K562 (cell line): ENCODE measurements around the gene CERS6. TPM values are rescaled to one million over a fixed set of nuclear protein-coding genes. Genes with fewer than 3 reads are reported as not detected.

Experiments
- DMBX1 ChIP-seq: fragments of 250-450 bp; sonication (Bioruptor Pico); IDR thresholded peaks from 2 replicates; pipeline ENCODE4 v1.8.0; 2022; ENCODE audit warnings: inconsistent platforms, mild to moderate bottlenecking, moderate library complexity, borderline replicate concordance
- ELF4 ChIP-seq: fragments of 450-650 bp; formaldehyde crosslinking; IDR thresholded peaks from 2 replicates; pipeline ENCODE4 v1.4.0; 2022; ENCODE audit warnings: missing genetic modification characterization
- ID3 ChIP-seq, 2 experiments: fragments of 250-450 bp in 1 of 2; fragments of 450-650 bp in 1 of 2; sonication (Bioruptor Pico) in 1 of 2; IDR thresholded peaks; 2 replicates each; pipeline versions ENCODE4 v1.6.1 to v1.8.0; 2016 to 2021; ENCODE audit warnings: mild to moderate bottlenecking in 2 of 2, moderate library complexity in 2 of 2, missing compliant biosample characterization in 1 of 2, missing genetic modification characterization in 1 of 2
- MXI1 ChIP-seq: IDR thresholded peaks from 2 replicates; pipeline ENCODE4 v1.6.1; 2011; ENCODE audit warnings: low read depth, mild to moderate bottlenecking, improper control_type of control experiment, low read length
- NFRKB ChIP-seq: fragments of 450-650 bp; IDR thresholded peaks from 2 replicates; pipeline ENCODE4 v1.6.1; 2016; ENCODE audit warnings: low read depth
- PHTF2 ChIP-seq: fragments of 250-450 bp; sonication (Bioruptor Pico); IDR thresholded peaks from 2 replicates; pipeline ENCODE4 v1.5.0; 2021; ENCODE audit warnings: mild to moderate bottlenecking
- PRMT5 ChIP-seq: sonication (generic); formaldehyde crosslinking; IDR thresholded peaks from 2 replicates; pipeline ENCODE4 v1.5.0; 2020; ENCODE audit warnings: missing genetic modification reagents
- RFX1 ChIP-seq: fragments of 450-650 bp; IDR thresholded peaks from 2 replicates; pipeline ENCODE4 v1.6.1; 2016; ENCODE audit warnings: mild to moderate bottlenecking, moderate library complexity
- SAP30 ChIP-seq: fragments of 200-600 bp; sonication (generic); IDR thresholded peaks from 2 replicates; pipeline ENCODE4 v1.6.1; 2012; ENCODE audit warnings: borderline replicate concordance, low read depth, mild to moderate bottlenecking, moderate library complexity, low read length, control low read depth, inconsistent platforms; ENCODE audit not compliant: insufficient read depth, poor library complexity, severe bottlenecking
- SMAD4 ChIP-seq: fragments of 250-450 bp; sonication (Bioruptor Pico); conservative IDR thresholded peaks from 2 replicates; pipeline ENCODE4 v1.8.0; 2021; ENCODE audit warnings: inconsistent platforms, mild to moderate bottlenecking, moderate library complexity
- TFE3 ChIP-seq: fragments of 450-650 bp; formaldehyde crosslinking; IDR thresholded peaks from 2 replicates; pipeline ENCODE4 v1.4.0; 2020; ENCODE audit warnings: mild to moderate bottlenecking, mixed read lengths
- TOE1 ChIP-seq, 2 experiments: fragments of 450-650 bp in 1 of 2; sonication (generic) in 1 of 2; formaldehyde crosslinking in 1 of 2; IDR thresholded peaks; 2 replicates each; pipeline versions ENCODE4 v1.7.1 to v1.8.0; 2016 to 2022; ENCODE audit warnings: borderline replicate concordance in 2 of 2, mild to moderate bottlenecking in 2 of 2, antibody characterized with exemption in 1 of 2, inconsistent platforms in 1 of 2, low read depth in 1 of 2, missing genetic modification reagents in 1 of 2, moderate library complexity in 1 of 2
- USF1 ChIP-seq: sonication (generic); formaldehyde crosslinking; IDR thresholded peaks from 2 replicates; pipeline ENCODE4 v1.9.0; 2022; ENCODE audit warnings: mild to moderate bottlenecking, missing genetic modification reagents
- ZFP36 ChIP-seq: fragments of 150-350 bp; IDR thresholded peaks from 2 replicates; pipeline ENCODE4 v1.6.1; 2018; ENCODE audit warnings: low read length, low read depth; ENCODE audit not compliant: partially characterized antibody
- ZKSCAN1 ChIP-seq: fragments of 150-350 bp; IDR thresholded peaks from 2 replicates; pipeline ENCODE4 v1.6.1; 2016; ENCODE audit warnings: low read depth, low read length
- ZNF224 ChIP-seq: sonication (generic); formaldehyde crosslinking; IDR thresholded peaks from 2 replicates; pipeline ENCODE4 v1.8.0; 2022; ENCODE audit warnings: mild to moderate bottlenecking, missing genetic modification reagents
- ZNF586 ChIP-seq: fragments of 450-650 bp; formaldehyde crosslinking; conservative IDR thresholded peaks from 2 replicates; pipeline ENCODE4 v1.4.0; 2020; ENCODE audit warnings: mild to moderate bottlenecking, moderate library complexity
- polyA plus RNA-seq, 8 experiments: library from polyadenylated mRNA; depleted of rRNA in 4 of 8; stranded (reverse) in 5 of 8; unstranded in 3 of 8; fragments of >200 nt; fragmentation: Nextera tagmentation in 2 of 8; fragmentation: Illumina TruSeq in 1 of 8; extraction: Ambion mirVana in 2 of 8; extraction: Trizol in 1 of 8; gene quantifications; 2 replicates each; pipeline versions ENCODE4 v1.2.1 to v1.2.3, GENCODE V29; 2011 to 2014; ENCODE audit warnings: inconsistent platforms in 1 of 8, missing spikeins in 1 of 8
- total RNA-seq, 7 experiments: library from RNA; depleted of rRNA in 6 of 7; stranded (reverse); fragments of >200 nt in 6 of 7; fragmentation: Illumina TruSeq in 2 of 7; extraction: Trizol in 2 of 7; gene quantifications; 2 replicates each; pipeline versions ENCODE4 v1.2.1 to v1.2.3, GENCODE V29; 2011 to 2021; ENCODE audit warnings: low replicate concordance in 1 of 7
- TF ChIP-seq, protein P1 (sequence below): sonication (generic); formaldehyde crosslinking; IDR thresholded peaks from 2 replicates; pipeline ENCODE4 v1.8.1; 2023; ENCODE audit warnings: mild to moderate bottlenecking, missing genetic modification reagents
- TF ChIP-seq, protein P2 (sequence below), 2 experiments: fragments of 200-800 bp in 1 of 2; sonication (Bioruptor generic) in 1 of 2; sonication (generic) in 1 of 2; formaldehyde crosslinking in 1 of 2; IDR thresholded peaks in 1 of 2; conservative IDR thresholded peaks in 1 of 2; 2 replicates each; pipeline versions ENCODE4 v1.5.0 to v1.6.1; 2016 to 2020; ENCODE audit warnings: missing compliant biosample characterization in 1 of 2, missing genetic modification characterization in 1 of 2, missing genetic modification reagents in 1 of 2

CERS6 gene
- total and polyA plus RNA-seq, 9 of the 15 experiments (the other 6 are each of a cell fraction or from before 2014, with no cell fraction given): 1.6 to 13.6 (median 11.4) TPM

GRCh38 chr2:168798076-168798887, 342.2 kb downstream of the CERS6 start (continued):
- TF ChIP-seq USF1 (no peak), PRMT5 (CRISPR knock-in tag) (no peak), ZKSCAN1 (0 out of 2 replicates have a peak, but pooled peaks have one; percentile 30), DMBX1 (CRISPR knock-in tag) (peak; percentile 81), NFRKB (peak; percentile 81), ZFP36 (peak; percentile 11), ELF4 (CRISPR knock-in tag) (peak; percentile 85), TOE1 (IDR thresholded peaks at IDR 0.05; ENCODE audit: borderline replicate concordance) (peak; percentile 88), TOE1 (CRISPR knock-in tag; IDR thresholded peaks at IDR 0.05; ENCODE audit: borderline replicate concordance, low read depth) (no peak), ZNF224 (CRISPR knock-in tag) (no peak), RFX1 (peak; percentile 10; the same call in 1 of the 2 replicates), SAP30 (no peak), SMAD4 (CRISPR knock-in tag) (peak; percentile 90), ID3 (CRISPR knock-in tag; IDR thresholded peaks at IDR 0.05) (no peak), ID3 (tag; IDR thresholded peaks at IDR 0.05) (peak; percentile 74; the same call in 1 of the 2 replicates), PHTF2 (CRISPR knock-in tag) (no peak), TFE3 (CRISPR knock-in tag) (no peak), ZNF586 (CRISPR knock-in tag) (no peak; the same call in 1 of the 2 replicates), MXI1 (no peak)
- TF ChIP-seq, protein P1, sequence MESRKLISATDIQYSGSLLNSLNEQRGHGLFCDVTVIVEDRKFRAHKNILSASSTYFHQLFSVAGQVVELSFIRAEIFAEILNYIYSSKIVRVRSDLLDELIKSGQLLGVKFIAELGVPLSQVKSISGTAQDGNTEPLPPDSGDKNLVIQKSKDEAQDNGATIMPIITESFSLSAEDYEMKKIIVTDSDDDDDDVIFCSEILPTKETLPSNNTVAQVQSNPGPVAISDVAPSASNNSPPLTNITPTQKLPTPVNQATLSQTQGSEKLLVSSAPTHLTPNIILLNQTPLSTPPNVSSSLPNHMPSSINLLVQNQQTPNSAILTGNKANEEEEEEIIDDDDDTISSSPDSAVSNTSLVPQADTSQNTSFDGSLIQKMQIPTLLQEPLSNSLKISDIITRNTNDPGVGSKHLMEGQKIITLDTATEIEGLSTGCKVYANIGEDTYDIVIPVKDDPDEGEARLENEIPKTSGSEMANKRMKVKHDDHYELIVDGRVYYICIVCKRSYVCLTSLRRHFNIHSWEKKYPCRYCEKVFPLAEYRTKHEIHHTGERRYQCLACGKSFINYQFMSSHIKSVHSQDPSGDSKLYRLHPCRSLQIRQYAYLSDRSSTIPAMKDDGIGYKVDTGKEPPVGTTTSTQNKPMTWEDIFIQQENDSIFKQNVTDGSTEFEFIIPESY (CRISPR knock-in tag): peak; percentile 22; the same call in 1 of the 2 replicates
- TF ChIP-seq, protein P2, sequence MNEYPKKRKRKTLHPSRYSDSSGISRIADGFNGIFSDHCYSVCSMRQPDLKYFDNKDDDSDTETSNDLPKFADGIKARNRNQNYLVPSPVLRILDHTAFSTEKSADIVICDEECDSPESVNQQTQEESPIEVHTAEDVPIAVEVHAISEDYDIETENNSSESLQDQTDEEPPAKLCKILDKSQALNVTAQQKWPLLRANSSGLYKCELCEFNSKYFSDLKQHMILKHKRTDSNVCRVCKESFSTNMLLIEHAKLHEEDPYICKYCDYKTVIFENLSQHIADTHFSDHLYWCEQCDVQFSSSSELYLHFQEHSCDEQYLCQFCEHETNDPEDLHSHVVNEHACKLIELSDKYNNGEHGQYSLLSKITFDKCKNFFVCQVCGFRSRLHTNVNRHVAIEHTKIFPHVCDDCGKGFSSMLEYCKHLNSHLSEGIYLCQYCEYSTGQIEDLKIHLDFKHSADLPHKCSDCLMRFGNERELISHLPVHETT (CRISPR knock-in tag; conservative IDR thresholded peaks at IDR 0.05 in 1 of 2, IDR thresholded peaks at IDR 0.05 in 1 of 2): peak in 1 of 2 experiments; percentile 52; a peak in 1 of 4 replicates
